ENCODE results near the gene YAE1. TPM values are rescaled to one million over a fixed set of nuclear protein-coding genes. Genes with fewer than 3 reads are reported as not detected.

The YAE1 gene
- total RNA-seq, 1 donor from 2014 or later, result 37.2 TPM

GRCh38 chr7:39621261-39621660, 55.1 kb downstream of the YAE1 start:
- no peak for DNase-seq (ENCODE audit: extremely low spot score, unreplicated experiment)

DNA sequence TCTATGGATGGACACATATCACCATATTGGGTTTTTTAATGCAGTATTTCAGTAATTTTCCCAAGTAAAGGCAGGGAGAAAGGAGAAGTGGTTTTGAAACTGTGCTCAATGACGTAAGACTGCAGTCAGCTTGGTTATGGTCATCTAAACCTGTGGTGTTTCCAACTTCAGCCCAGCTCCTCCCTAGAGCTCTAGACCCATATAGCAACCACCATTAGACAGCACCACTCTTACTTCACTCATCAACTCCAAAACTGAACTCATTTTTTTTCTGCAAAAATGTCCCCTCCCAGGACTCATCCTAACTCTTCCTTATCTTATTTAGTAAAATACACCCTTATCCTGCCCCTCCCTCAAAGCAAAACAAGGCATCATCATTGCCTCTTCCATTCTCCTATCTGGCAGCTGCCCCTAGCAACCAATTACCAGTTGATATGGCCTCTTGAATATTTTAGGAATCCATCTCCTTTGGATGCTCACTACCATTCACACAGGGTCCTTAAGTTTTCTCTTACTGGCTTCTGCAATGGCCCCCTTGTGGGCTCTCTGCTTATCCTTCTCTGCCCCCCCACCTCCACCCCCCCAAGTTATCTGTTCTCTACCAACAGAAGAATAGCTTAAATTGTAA, 55.7 kb downstream of the YAE1 start:
- Mint-ChIP-seq H3K9me3 (no peaks in the 10 kb centered on the region), H3K27ac (peak overlapping the region; percentile 93), H3K4me3 (peak overlapping the region; percentile 91), H3K27me3 (no peaks in the 10 kb centered on the region), H3K36me3 (peaks cover 7% of the 10 kb centered on the region), H3K4me1 (ENCODE audit: unreplicated experiment) (peaks cover 36% of the 10 kb centered on the region)
- TF ChIP-seq, protein P1, sequence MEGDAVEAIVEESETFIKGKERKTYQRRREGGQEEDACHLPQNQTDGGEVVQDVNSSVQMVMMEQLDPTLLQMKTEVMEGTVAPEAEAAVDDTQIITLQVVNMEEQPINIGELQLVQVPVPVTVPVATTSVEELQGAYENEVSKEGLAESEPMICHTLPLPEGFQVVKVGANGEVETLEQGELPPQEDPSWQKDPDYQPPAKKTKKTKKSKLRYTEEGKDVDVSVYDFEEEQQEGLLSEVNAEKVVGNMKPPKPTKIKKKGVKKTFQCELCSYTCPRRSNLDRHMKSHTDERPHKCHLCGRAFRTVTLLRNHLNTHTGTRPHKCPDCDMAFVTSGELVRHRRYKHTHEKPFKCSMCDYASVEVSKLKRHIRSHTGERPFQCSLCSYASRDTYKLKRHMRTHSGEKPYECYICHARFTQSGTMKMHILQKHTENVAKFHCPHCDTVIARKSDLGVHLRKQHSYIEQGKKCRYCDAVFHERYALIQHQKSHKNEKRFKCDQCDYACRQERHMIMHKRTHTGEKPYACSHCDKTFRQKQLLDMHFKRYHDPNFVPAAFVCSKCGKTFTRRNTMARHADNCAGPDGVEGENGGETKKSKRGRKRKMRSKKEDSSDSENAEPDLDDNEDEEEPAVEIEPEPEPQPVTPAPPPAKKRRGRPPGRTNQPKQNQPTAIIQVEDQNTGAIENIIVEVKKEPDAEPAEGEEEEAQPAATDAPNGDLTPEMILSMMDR (conservative IDR thresholded peaks at IDR 0.05), result no peak
- DNase-seq (ENCODE audit: extremely low spot score, unreplicated experiment), result no peak

More at GRCh38 chr7:39621261-39621660, 55.1 kb downstream of the YAE1 start:
- Mint-ChIP-seq H3K4me3 (no peak overlapping the region), H3K9me3 (no peaks in the 10 kb centered on the region), H3K4me1 (ENCODE audit: unreplicated experiment) (peaks cover 30% of the 10 kb centered on the region), H3K36me3 (peaks cover 3% of the 10 kb centered on the region), H3K27me3 (no peaks in the 10 kb centered on the region), H3K27ac (no peak overlapping the region)
- TF ChIP-seq, protein P1 (conservative IDR thresholded peaks at IDR 0.05), result no peak

Other genes starting within 250 kb of the YAE1 start
- 42.6 and 44.1 TPM in 2 replicates for gene RALA, start 57.2 kb downstream of the YAE1 start, total RNA-seq (ENCODE audit: low replicate concordance)

Data from type B pancreatic cell (in vitro differentiated cells).